Gastrocnemius medialis (tissue), 4 donors: ENCODE measurements around the gene NEK9. TPM values are rescaled to one million over a fixed set of nuclear protein-coding genes. Genes with fewer than 3 reads are reported as not detected.

Source experiments
- ATAC-seq, 2 donors: fragments of 150-250 bp; one replicate each; pipeline ENCODE4 v1.9.1; 2016
- DNase-seq, 2 donors: peaks; one replicate each; pipeline ENCODE4 v3.0.0-alpha.2; 2019
- H3K27ac ChIP-seq, 4 donors: fragments of 200-600 bp; sonication (generic); 1 replicate in 1 of 4; 2 replicates in 3 of 4; pipeline ENCODE4 v1.5.1; 2016 to 2018; ENCODE audit warnings: mild to moderate bottlenecking in 2 of 4, moderate library complexity in 1 of 4
- H3K27me3 ChIP-seq, 3 donors: fragments of 200-600 bp; sonication (generic) in 2 of 3; 1 replicate in 1 of 3; 2 replicates in 2 of 3; pipeline versions ENCODE4 v1.5.1 to v1.6.0; 2016 to 2019; ENCODE audit warnings: mild to moderate bottlenecking in 1 of 3, moderate library complexity in 1 of 3
- H3K36me3 ChIP-seq, 2 donors: fragments of 200-600 bp; sonication (generic) in 1 of 2; one replicate each; pipeline ENCODE4 v1.5.1; 2017 to 2018
- H3K4me1 ChIP-seq, 2 donors: fragments of 200-600 bp; sonication (generic) in 1 of 2; one replicate each; pipeline ENCODE4 v1.5.1; 2016 to 2017; ENCODE audit warnings: mild to moderate bottlenecking in 2 of 2
- H3K4me3 ChIP-seq, 4 donors: fragments of 200-600 bp; sonication (generic) in 3 of 4; 1 replicate in 1 of 4; 2 replicates in 3 of 4; pipeline ENCODE4 v1.5.1; 2016 to 2019; ENCODE audit warnings: mild to moderate bottlenecking in 2 of 4
- H3K9me3 ChIP-seq, 3 donors: fragments of 200-600 bp; sonication (generic) in 2 of 3; 1 replicate in 1 of 3; 2 replicates in 2 of 3; pipeline ENCODE4 v1.5.1; 2016 to 2019
- POLR2A ChIP-seq, 2 donors: fragments of 450-650 bp; IDR thresholded peaks; one replicate each; pipeline ENCODE4 v1.6.1; 2017; ENCODE audit warnings: antibody characterized with exemption in 2 of 2, mild to moderate bottlenecking in 2 of 2, moderate library complexity in 2 of 2
- in situ Hi-C, 4 donors: fragments of 200-750 bp; cut with MboI; loops; one replicate each; pipeline versions ENCODE4 v1.15.0 to v1.8.0; 2017; ENCODE audit warnings: low sequenced_read_pairs in 4 of 4
- intact Hi-C: fragments of 100-400 bp; cut with DNase I; formaldehyde crosslinking; loops from one replicate; pipeline ENCODE4 v1.15.1; 2023; ENCODE audit warnings: low total_unique reads
- total RNA-seq, 4 donors: library from RNA; depleted of rRNA; stranded (reverse); fragments of >200 nt; gene quantifications; one replicate each; pipeline versions ENCODE4 v1.1.0 to v1.2.3, GENCODE V29; 2016
- TF ChIP-seq, protein P1 (sequence below), 5 experiments: fragments of 450-650 bp in 3 of 5; fragments of 200-600 bp in 2 of 5; sonication (generic) in 2 of 5; IDR thresholded peaks in 4 of 5; conservative IDR thresholded peaks in 1 of 5; 1 replicate in 4 of 5; 2 replicates in 1 of 5; pipeline ENCODE4 v1.5.1; 2016 to 2019; ENCODE audit warnings: antibody characterized with exemption in 5 of 5, mild to moderate bottlenecking in 3 of 5, moderate library complexity in 3 of 5

The NEK9 gene
- total RNA-seq, 4 donors from 2014 or later, result 36.3 to 93.2 (median 42.6) TPM

DNA sequence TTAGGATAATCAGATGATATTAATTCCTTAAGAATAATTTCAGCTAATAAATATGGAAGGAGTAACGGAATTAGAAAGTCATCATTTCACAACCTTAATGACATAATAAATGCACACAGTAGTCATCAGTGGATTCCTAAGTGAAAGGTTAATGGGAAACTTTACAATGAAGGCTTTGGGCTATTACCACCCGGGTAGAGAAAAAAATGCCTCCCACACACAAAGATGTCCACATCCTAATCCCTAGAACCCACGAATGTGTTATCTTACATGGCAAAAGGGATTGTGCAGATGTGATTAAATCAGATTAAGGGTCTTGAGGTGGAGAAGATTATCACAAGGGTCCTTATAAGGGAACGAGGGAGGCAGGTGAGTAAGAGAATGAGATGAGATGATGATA, 43.9 kb upstream of the NEK9 start:
- DNase-seq (no peak), ATAC-seq (no peak)
- no peaks in the 10 kb centered on the region for H3K27me3 ChIP-seq
- intact Hi-C loops (no loop called here), in situ Hi-C loops (no loop called here)
- TF ChIP-seq, protein P1, sequence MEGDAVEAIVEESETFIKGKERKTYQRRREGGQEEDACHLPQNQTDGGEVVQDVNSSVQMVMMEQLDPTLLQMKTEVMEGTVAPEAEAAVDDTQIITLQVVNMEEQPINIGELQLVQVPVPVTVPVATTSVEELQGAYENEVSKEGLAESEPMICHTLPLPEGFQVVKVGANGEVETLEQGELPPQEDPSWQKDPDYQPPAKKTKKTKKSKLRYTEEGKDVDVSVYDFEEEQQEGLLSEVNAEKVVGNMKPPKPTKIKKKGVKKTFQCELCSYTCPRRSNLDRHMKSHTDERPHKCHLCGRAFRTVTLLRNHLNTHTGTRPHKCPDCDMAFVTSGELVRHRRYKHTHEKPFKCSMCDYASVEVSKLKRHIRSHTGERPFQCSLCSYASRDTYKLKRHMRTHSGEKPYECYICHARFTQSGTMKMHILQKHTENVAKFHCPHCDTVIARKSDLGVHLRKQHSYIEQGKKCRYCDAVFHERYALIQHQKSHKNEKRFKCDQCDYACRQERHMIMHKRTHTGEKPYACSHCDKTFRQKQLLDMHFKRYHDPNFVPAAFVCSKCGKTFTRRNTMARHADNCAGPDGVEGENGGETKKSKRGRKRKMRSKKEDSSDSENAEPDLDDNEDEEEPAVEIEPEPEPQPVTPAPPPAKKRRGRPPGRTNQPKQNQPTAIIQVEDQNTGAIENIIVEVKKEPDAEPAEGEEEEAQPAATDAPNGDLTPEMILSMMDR (IDR thresholded peaks at IDR 0.05 in 4 of 5, conservative IDR thresholded peaks at IDR 0.05 in 1 of 5), result no peak
- TF ChIP-seq POLR2A (IDR thresholded peaks at IDR 0.05), result no peak
- H3K36me3 ChIP-seq, result no peaks in the 10 kb centered on the region
- no peak overlapping the region for H3K4me3 ChIP-seq
- peak overlapping the region in 2 of 4 donors; percentile 5 to 19 for H3K27ac ChIP-seq
- no peaks in the 10 kb centered on the region for H3K9me3 ChIP-seq
- H3K4me1 ChIP-seq, result peaks cover 66 to 72% of the 10 kb centered on the region in 2 donors

DNA sequence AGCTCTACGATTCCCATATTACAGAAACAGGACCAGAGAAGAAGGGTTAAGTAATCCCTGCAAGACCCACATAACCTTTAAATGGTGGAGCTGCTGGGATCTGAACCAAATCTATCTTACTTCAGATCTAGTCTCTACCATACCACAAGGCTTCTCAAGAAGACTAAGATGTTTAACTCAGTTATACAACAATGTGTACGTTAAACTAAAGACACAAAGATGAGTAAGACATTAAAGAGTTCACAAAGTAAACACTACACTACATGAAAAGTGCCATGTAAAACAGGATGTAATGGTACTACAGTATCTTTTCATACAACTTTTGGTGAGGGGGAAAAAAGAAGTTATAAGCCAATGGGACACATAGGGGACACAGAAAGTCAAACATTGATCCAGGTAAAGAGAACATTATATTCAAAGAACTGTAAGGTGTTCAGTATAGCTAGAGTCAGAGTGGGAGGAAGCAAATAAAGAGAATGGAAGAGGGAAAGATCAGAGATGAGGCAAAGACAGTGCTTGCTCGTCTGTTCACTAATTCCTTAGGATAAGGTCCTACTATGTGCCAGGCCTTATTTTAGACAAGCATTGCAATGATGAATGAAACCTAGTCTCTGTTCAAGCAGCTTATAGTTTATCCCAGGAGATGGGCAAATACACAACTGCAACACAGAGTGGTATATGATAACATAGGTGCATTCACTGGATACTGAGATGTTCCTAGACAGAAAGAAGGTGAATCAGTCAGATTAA, 41.9 kb upstream of the NEK9 start:
- no peaks in the 10 kb centered on the region for H3K9me3 ChIP-seq
- H3K4me1 ChIP-seq, result peaks cover 63 to 69% of the 10 kb centered on the region in 2 donors
- no peak overlapping the region for H3K27ac ChIP-seq
- H3K27me3 ChIP-seq, result no peaks in the 10 kb centered on the region
- ATAC-seq (no peak), DNase-seq (no peak)
- in situ Hi-C loops (no loop called here), intact Hi-C loops (no loop called here)
- no peaks in the 10 kb centered on the region for H3K36me3 ChIP-seq
- no peak overlapping the region for H3K4me3 ChIP-seq
- TF ChIP-seq, protein P1 (IDR thresholded peaks at IDR 0.05 in 4 of 5, conservative IDR thresholded peaks at IDR 0.05 in 1 of 5), result no peak
- no peak for TF ChIP-seq POLR2A (IDR thresholded peaks at IDR 0.05)

DNA sequence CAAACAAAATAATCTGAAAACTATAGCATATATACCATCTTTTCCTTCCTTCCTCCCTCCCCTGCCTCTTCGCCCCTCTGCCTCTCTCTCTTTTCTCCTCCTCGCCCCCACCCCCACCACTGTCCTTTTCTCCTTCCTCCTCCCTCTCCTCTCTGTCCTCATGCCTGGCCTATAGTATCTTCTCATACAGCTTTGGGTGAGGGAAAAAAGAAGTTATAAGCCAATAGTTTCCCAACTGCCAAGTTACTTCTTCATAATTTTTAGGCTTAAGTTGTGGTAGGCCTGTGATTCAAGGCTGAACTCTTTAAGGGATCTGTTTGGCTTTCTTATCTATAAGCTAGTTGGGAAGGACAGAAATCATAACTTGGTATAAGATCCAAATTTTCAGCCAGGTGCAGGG, 40.5 kb upstream of the NEK9 start:
- no peak overlapping the region for H3K4me3 ChIP-seq
- TF ChIP-seq POLR2A (IDR thresholded peaks at IDR 0.05), result no peak
- TF ChIP-seq, protein P1 (IDR thresholded peaks at IDR 0.05 in 4 of 5, conservative IDR thresholded peaks at IDR 0.05 in 1 of 5), result no peak
- no peak for ATAC-seq
- H3K27me3 ChIP-seq, result no peaks in the 10 kb centered on the region
- H3K36me3 ChIP-seq, result no peaks in the 10 kb centered on the region
- no peaks in the 10 kb centered on the region for H3K9me3 ChIP-seq
- intact Hi-C loops (no loop called here), in situ Hi-C loops (no loop called here)
- H3K4me1 ChIP-seq, result peaks cover 51 to 55% of the 10 kb centered on the region in 2 donors
- peak overlapping the region in 2 of 4 donors; percentile 20 to 32 for H3K27ac ChIP-seq
- no peak for DNase-seq

DNA sequence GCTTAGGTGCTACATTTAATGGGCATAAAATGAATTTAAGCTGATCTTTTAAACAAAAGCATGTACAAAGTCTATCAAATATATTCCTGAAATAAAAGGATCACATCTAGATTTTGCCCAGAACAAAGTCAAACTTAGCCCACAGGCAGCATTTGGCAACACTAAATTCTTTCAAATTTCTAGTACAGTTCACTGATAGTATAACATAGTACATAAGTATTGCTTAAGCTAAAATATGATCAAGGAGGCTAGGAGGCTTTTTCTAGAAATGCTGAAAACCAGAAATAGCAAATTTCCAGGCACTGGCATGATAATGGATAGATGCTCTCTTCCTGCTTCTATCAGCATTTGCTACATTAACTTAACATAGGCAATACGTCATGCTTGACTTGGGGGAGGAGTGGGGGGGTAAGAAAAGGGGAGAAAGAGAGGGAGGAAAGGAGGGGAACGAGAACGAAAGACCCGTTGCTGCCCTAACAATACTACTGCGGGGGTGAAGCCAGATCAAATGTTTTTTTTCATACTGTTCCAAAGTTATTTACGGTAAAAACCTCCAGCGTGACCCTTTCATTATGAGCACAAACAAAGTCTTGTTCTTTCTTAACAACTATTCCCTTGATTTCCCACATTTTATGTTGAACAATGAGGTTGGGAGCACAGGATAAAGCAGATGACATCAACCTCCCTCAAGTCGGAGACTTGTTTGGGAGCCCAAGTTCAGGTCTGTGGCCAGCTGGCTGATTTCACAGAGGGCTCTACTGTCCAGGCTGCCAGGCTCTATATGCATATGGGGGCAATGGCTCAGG, 38.9 kb upstream of the NEK9 start:
- peak overlapping the region; percentile 14 to 63 (median 54) for H3K27ac ChIP-seq
- no peaks in the 10 kb centered on the region for H3K27me3 ChIP-seq
- peaks cover 49 to 50% of the 10 kb centered on the region in 2 donors for H3K4me1 ChIP-seq
- H3K4me3 ChIP-seq, result peak overlapping the region in 1 of 4 donors; percentile 31
- in situ Hi-C loops, result no loop called here
- H3K36me3 ChIP-seq, result no peaks in the 10 kb centered on the region
- TF ChIP-seq POLR2A (IDR thresholded peaks at IDR 0.05), result no peak
- TF ChIP-seq, protein P1 (IDR thresholded peaks at IDR 0.05 in 4 of 5, conservative IDR thresholded peaks at IDR 0.05 in 1 of 5), result no peak
- ATAC-seq (peak in 1 of 2 donors; percentile 21), DNase-seq (no peak)
- intact Hi-C loops, result no loop called here
- H3K9me3 ChIP-seq, result no peaks in the 10 kb centered on the region
